ENCODE measurements around the gene NDUFB5. TPM values are rescaled to one million over a fixed set of nuclear protein-coding genes. Genes with fewer than 3 reads are reported as not detected.
"Not testable (repeated sequence)": the region's sequence is repeated elsewhere in the genome, so short reads cannot be mapped to it uniquely, and the experiment has no call there.

Gene NDUFB5
- total and polyA plus RNA-seq, 12 donors = 108 to 395 (median 373) TPM

GRCh38 chr3:179624451-179624850 lies 19.9 kb downstream of the NDUFB5 start:
- intact Hi-C loops (cut with DNase I) = no loop called here
- Histone ChIP-seq H3K9me3 (no peaks in the 10 kb centered on the region), H3K4me1 (no peaks in the 10 kb centered on the region), H3K36me3 (peaks cover 0 to 82% (median 45%) of the 10 kb centered on the region in 9 donors), H3K27ac (no peak overlapping the region), H3K4me3 (no peak overlapping the region), H3K27me3 (no peaks in the 10 kb centered on the region)
- DNase-seq (no peak), ATAC-seq (no peak)
- 83 to 89% methylated on average over 3 of the region's 3 CpGs for WGBS, 2 donors
- TF ChIP-seq CTCF (IDR thresholded peaks at IDR 0.05) = no peak

- ATAC-seq (no peak), DNase-seq (no peak)
- Histone ChIP-seq H3K4me1 (no peaks in the 10 kb centered on the region), H3K27ac (no peak overlapping the region), H3K27me3 (no peaks in the 10 kb centered on the region), H3K4me3 (no peak overlapping the region), H3K36me3 (peaks cover 0 to 21% (median 0%) of the 10 kb centered on the region in 9 donors), H3K9me3 (no peaks in the 10 kb centered on the region)
- intact Hi-C loops (cut with DNase I) = no loop called here
- no peak for TF ChIP-seq CTCF (IDR thresholded peaks at IDR 0.05)
- WGBS, 2 donors = 80 to 83% methylated on average over 3 of the region's 3 CpGs
These were observed 26.3 kb downstream of the NDUFB5 start for GRCh38 chr3:179630753-179631451.

- H3K4me1 ChIP-seq = no peaks in the 10 kb centered on the region
- no peak overlapping the region for H3K4me3 ChIP-seq
- no peak for DNase-seq
- no peak overlapping the region for H3K27ac ChIP-seq
- H3K9me3 ChIP-seq = no peaks in the 10 kb centered on the region
- 93 to 100% methylated on average over 1 of the region's 1 CpG for WGBS, 2 donors
- H3K36me3 ChIP-seq = no peaks in the 10 kb centered on the region
- no peak for TF ChIP-seq CTCF (IDR thresholded peaks at IDR 0.05)
- intact Hi-C loops (cut with DNase I) = no loop called here
- no peak for ATAC-seq
- H3K27me3 ChIP-seq = no peaks in the 10 kb centered on the region
These were observed 35.9 kb downstream of the NDUFB5 start for GRCh38 chr3:179640469-179640868.

GRCh38 chr3:179642871-179643270 lies 38.3 kb downstream of the NDUFB5 start:
- ATAC-seq = no peak
- intact Hi-C loops (cut with DNase I) = no loop called here
- TF ChIP-seq CTCF (IDR thresholded peaks at IDR 0.05) = no peak
- 91% methylated on average over 3 of the region's 3 CpGs for WGBS, 2 donors
- no peaks in the 10 kb centered on the region for H3K36me3 ChIP-seq
- H3K9me3 ChIP-seq = no peaks in the 10 kb centered on the region
- no peaks in the 10 kb centered on the region for H3K27me3 ChIP-seq
- no peaks in the 10 kb centered on the region for H3K4me1 ChIP-seq
- no peak overlapping the region for H3K4me3 ChIP-seq
- H3K27ac ChIP-seq = no peak overlapping the region
- DNase-seq = no peak

- H3K27ac ChIP-seq; H3K27me3 ChIP-seq; intact Hi-C loops (cut with DNase I); H3K4me3 ChIP-seq; ATAC-seq; H3K4me1 ChIP-seq; H3K36me3 ChIP-seq; DNase-seq; H3K9me3 ChIP-seq: not testable (repeated sequence)
- WGBS, 2 donors = 95 to 96% methylated on average over 8 of the region's 8 CpGs
These were observed 39.2 kb downstream of the NDUFB5 start for GRCh38 chr3:179643837-179644236.
